ENCODE measurements around the gene AKR1C2.
"Not testable (repeated sequence)": the region's sequence is repeated elsewhere in the genome, so short reads cannot be mapped to it uniquely, and the experiment has no call there.

Gene AKR1C2

GRCh38 chr10:4956955-4957645, 46.6 kb downstream of the AKR1C2 start:
- DNase-seq (ENCODE audit: low read depth) = not testable (repeated sequence)

GRCh38 chr10:4956088-4956487, 47.6 kb downstream of the AKR1C2 start:
- DNase-seq (ENCODE audit: low read depth) = not testable (repeated sequence)

GRCh38 chr10:4953405-4953804, 50.3 kb downstream of the AKR1C2 start:
- DNase-seq (ENCODE audit: low read depth) = no peak

GRCh38 chr10:4951512-4952162, 52.0 kb downstream of the AKR1C2 start:
- DNase-seq (ENCODE audit: low read depth) = not testable (repeated sequence)

GRCh38 chr10:4947635-4948596, 55.7 kb downstream of the AKR1C2 start:
- no peak for DNase-seq (ENCODE audit: low read depth)

- no peak for DNase-seq (ENCODE audit: low read depth)
Observed at GRCh38 chr10:4947039-4947634, 56.5 kb downstream of the AKR1C2 start.

- DNase-seq (ENCODE audit: low read depth) = no peak
Observed at GRCh38 chr10:4945766-4946717, 57.6 kb downstream of the AKR1C2 start.

GRCh38 chr10:4944841-4945240, 58.8 kb downstream of the AKR1C2 start:
- DNase-seq (ENCODE audit: low read depth) = no peak

GRCh38 chr10:4943821-4944220, 59.8 kb downstream of the AKR1C2 start:
- DNase-seq (ENCODE audit: low read depth) = no peak

GRCh38 chr10:4943416-4943815, 60.2 kb downstream of the AKR1C2 start:
- DNase-seq (ENCODE audit: low read depth) = not testable (repeated sequence)

- not testable (repeated sequence) for DNase-seq (ENCODE audit: low read depth)
Observed at GRCh38 chr10:4942931-4943330, 60.7 kb downstream of the AKR1C2 start.

- DNase-seq (ENCODE audit: low read depth) = no peak
Observed at GRCh38 chr10:4941540-4942330, 61.9 kb downstream of the AKR1C2 start.

- DNase-seq (ENCODE audit: low read depth) = not testable (repeated sequence)
Observed at GRCh38 chr10:4940909-4941308, 62.7 kb downstream of the AKR1C2 start.

- DNase-seq (ENCODE audit: low read depth) = not testable (repeated sequence)
Observed at GRCh38 chr10:4940073-4940428, 63.6 kb downstream of the AKR1C2 start.

GRCh38 chr10:4939224-4940072, 64.2 kb downstream of the AKR1C2 start:
- no peak for DNase-seq (ENCODE audit: low read depth)

Measured in stimulated activated CD4-positive, alpha-beta T cell treated with anti-CD3 and anti-CD28 coated beads, Interleukin-2, amount 100 ng/mL, for 4 hours (primary cell).